Measurements from ENCODE around the gene TAF3.
"Not testable (repeated sequence)": the region's sequence is repeated elsewhere in the genome, so short reads cannot be mapped to it uniquely, and the experiment has no call there.

TAF3 gene

DNA sequence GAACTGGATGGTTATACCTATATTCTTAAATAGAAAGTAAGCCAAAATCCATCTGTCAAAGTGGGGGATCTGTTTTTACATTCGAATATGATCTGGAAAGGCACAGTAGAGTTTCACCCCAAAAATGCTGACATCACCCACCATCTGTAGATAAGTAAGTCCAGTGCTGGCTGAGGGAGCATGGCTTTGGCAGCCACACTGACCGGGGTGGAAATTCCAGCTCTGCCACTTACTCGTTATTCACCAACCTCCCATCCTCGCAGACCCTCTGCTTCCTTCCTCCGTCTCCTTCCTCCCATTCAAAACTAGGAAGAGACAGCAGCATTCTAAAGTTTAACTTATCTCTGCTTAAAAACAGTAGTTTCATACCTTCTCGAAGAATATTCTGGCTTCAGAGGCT, 151.3 kb downstream of the TAF3 start:
- no peak for DNase-seq (ENCODE audit: low read depth in 2 of 2)

DNA sequence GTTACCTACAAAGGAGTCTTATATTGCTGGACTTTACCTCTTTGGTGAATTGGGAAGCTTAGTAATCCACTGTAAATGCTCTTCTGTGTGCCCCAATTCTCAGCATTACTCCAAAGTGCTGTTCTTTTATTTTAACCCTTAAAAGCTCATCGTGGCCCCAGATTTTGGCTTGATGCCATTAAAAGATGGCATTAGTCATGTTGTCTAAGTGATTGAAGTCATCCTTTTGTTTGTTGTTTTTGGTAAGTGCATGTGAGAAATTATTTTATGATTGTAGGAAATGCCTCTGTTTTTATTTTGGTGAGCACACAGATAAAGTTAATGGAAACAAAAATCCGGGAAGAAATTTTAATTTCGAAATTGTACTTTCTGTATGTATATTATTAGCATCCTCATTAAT, 153.6 kb downstream of the TAF3 start:
- no peak for DNase-seq (ENCODE audit: low read depth in 2 of 2)

DNA sequence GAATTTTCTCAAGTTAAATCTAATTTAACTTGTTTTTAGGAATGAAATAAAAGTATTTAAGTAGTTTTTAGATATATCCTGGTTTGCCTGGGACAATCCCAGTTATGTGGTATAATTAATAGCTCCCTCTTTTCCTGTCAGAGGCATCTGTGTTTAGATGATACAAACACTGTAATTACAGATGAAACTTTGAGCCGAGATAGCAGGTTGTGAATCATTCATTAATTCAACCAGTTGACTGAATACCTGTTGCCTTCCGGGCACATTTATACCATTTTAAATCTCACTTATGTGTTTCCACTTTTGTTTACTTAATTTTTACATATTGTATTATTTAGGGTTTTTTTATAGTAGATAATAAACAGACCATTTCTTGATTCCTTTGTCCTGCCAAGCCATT, 154.1 kb downstream of the TAF3 start:
- DNase-seq (ENCODE audit: low read depth in 2 of 2), result no peak

DNA sequence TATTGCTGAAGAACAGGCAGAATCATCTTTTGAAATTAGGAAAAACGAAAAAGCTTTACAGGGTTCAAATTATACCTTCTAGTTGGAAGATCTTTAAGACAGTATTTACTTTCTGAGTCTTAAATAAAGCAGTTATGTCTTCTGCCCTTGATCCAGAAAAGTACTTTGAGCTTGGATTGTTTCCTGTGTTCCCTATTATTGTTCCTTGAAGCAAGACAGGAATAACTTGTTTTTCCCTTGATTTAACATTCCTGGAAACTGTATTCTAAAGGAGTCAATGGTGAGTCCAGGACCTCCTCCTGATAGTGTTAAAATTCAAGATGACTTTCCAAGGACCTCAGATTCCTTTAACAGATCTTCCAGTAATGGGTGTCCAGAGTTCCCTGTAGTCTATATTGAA, 161.9 kb downstream of the TAF3 start:
- DNase-seq (ENCODE audit: low read depth in 2 of 2), result no peak

DNA sequence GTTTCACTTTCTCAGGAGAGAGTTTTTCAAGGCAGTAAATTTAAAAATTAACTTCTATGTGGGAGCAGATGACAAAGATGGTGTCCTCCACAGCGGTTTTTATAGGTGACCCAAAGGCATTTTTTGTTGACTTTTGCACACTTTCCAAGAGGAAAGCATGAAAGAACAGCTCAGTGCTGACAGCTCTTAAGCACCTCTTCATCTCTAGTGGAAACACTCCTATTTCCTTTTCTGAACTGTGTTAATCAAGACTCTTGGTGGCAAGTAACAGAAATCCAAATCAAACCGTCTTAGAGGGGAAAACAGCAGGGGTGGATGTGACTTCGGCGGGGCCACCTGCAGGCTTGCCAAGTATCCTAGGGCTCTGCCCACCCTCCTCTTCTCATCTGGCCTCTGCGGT, 164.4 kb downstream of the TAF3 start:
- no peak for DNase-seq (ENCODE audit: low read depth in 2 of 2)

DNA sequence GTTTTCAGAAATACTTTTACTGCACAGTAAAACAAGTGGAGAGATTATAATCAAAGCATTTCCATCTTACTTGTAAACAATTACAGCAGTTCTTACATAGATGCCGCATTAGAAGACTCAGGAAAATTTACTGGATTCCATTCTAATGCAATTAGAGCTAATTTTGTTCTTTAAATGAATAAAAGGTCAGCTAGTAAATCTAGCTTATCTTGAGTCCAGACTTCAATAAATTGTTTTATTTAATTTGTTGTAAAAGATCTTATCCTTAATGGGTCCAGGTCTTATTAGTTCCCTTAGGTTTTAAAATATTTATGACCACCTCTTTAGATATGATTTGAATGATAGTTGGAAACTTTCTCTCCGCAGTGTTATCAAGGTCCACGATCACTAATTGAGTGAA, 166.0 kb downstream of the TAF3 start:
- no peak for DNase-seq (ENCODE audit: low read depth in 2 of 2)

DNA sequence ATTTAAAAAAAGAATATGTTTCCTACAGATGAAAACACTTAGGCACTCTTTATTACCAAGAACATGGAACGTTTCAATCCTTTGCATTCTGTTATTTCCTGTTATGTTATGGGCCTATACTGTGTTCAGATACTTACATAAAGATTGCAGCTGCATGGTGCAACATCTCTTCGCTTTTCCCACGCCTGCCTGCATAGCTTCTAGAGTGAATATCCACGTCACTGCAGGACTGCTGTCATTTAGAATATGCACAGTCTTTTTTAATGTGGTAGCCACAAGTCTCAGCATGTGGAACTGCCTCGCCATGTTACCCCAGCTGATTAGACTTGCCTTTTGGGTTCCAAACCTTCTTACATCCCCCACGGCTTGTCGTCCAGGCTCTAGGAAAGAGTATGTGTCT, 166.6 kb downstream of the TAF3 start:
- no peak for DNase-seq (ENCODE audit: low read depth in 2 of 2)

DNA sequence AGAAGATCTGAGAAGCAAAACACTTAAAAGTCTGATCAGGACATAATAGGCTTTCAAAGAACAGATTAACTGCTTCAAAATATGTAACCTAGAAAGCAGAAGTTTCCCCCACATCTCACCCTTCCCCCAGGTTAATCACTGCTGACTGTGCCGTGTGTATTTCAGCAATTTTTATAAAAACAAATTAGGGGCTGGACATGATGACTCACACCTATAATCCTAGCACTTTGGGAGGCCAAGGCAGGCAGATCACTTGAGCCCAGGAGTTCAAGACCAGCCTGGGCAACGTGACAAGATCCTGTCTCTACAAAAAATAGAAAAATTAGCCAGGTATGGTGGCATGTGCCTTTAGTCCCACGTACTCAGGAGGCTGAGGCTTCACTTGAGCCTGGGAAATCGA, 168.5 kb downstream of the TAF3 start:
- no peak for DNase-seq (ENCODE audit: low read depth in 2 of 2)

DNA sequence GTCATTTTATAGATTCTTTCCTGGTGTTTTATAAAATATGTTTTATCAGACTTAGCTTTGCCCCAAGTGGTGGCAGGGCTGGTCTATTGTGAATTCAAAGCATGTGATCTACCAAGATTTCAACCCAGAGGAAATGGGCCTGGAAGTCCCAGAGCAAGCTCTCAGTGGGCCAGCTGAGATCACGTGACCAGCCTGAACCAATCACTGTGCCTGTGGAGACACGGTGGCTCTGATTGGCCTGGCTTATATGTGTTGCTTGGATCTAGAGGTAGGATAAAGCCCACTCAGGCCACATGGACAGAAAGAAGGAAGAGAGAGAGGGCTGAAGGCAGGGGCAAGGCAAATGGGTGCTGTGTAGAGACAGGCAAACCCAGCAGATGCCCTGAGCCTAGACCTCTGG, 170.7 kb downstream of the TAF3 start:
- no peak for DNase-seq (ENCODE audit: low read depth in 2 of 2)

DNA sequence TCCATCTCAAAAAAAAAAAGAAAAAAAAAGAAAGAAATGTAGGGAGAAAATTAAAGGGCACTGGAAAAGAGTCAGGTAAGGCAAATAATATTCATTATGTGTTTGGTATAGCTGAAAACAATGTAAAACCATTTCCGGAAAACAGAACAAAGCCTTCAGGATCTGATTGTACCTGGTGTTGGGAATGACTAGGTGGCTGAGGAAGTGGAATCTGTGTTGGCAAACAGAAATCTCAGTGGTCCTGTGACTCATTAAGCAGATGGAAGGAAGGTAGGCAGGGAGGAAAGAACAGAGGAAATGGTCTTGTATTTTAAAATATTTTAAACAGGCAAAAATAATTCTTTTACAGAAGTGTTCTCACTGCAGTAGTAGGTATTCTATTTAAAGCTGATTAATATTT, 180.5 kb downstream of the TAF3 start:
- DNase-seq (ENCODE audit: low read depth in 2 of 2), result no peak

DNA sequence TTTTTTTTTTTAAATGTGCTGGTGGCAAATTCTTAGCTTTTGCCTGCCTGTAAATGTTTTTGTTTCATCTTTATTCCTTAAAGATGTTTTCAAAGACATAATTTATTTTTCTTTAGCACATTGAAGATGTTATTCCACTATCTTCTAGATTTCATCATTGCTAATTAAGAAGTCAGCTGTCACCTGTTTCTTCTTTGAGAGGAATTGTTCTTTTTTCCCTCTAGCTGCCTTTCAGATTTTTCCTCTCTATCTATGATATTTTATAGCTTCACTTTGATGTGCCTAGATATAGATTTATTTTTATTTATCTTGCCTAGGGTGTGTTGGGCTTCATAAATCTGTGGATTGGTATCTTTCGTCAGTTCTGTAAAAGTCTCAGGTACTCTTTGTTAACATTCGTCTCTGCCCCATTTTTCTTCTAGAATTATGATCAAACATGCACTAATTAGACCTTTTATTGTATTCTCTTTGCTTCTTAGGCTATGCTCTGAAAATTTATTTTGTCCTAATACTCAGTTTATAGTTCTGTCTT, 186.2 kb downstream of the TAF3 start:
- DNase-seq (ENCODE audit: low read depth in 2 of 2), result no peak

DNA sequence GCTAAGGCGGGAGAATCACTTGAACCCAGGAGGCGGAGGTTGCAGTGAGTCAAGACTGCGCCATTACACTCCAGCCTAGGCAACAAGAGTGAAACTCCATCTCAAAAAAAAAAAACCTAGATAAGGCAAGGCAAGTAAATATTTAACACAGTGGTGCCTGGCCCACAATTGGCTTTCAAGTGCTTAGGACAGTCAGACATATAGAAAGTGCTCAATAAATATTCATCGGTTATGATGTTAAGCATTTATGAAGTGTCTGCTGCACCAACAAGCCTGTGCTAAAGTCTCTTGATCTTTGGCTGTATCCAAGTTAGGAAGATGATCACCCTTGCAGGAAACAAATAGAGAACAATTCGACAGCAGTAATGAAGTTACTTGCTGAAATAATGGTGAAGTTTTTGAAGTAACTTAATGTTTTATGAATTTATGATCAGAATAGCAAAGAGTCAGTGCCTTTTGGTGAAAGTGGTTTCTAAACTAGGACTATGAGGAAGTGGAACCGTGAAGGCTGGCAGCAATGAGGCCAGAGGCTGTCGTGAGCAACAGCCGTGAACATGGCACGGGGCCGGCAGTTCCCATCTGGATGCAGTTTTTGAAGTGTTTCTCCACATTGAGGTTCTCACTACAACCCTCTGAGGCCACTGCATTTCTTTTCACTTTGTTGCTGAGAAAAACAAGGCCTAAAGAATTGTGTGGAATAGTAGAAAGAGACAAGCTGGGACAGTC, 188.1 kb downstream of the TAF3 start:
- DNase-seq (ENCODE audit: low read depth in 2 of 2), result no peak

DNA sequence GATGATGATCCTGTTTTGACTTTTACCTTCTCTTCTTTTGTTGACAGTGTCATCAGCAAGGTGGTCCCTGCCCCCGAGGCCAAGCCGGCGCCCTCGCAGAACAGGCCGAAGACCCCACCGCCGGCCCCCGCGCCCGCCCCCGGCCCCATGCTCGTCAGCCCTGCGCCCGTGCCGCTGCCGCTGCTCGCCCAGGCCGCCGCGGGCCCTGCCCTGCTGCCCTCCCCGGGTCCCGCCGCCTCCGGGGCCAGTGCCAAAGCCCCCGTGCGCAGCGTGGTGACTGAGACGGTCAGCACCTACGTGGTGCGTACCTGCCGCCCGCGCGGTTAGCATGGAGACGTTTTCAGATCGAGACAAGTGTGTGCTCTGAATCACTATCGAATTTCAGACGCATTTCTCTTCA, 190.7 kb downstream of the TAF3 start:
- DNase-seq (ENCODE audit: low read depth in 2 of 2), result no peak

DNA sequence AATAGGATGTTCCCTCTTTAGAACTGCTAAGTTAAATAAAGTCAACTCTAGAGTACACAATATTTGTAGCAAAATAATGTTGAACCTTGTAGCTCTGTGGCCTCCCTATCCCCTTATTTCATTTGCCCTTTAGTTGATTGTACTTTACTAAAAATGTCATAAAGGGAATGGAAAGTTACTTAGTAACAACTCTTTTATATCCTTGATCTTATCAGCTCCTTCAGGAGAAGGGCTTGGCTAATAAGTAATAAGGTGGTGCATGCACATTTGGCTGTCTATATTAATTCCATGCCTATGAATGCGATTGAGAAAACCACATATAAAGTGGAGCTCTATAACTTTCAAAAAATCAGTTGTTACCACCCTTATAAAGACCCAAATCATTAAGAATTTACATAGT, 194.7 kb downstream of the TAF3 start:
- DNase-seq (ENCODE audit: low read depth in 2 of 2), result no peak

DNA sequence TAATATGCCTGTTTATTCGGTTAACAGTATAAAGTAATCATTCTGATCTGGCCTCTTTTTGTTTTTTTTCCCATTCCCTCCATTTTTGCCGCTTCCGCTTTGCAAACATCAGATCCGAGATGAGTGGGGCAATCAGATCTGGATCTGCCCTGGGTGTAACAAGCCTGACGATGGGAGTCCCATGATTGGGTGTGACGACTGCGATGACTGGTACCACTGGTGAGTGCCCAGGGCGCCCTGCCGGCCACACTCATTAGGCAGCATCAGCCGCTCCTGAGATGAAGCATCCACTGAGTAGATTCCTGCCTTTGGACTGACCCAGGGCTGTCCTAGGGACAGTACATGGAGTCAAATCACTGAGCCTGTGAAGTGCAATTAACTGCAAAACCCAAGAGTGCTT, 195.3 kb downstream of the TAF3 start:
- no peak for DNase-seq (ENCODE audit: low read depth in 2 of 2)

DNA sequence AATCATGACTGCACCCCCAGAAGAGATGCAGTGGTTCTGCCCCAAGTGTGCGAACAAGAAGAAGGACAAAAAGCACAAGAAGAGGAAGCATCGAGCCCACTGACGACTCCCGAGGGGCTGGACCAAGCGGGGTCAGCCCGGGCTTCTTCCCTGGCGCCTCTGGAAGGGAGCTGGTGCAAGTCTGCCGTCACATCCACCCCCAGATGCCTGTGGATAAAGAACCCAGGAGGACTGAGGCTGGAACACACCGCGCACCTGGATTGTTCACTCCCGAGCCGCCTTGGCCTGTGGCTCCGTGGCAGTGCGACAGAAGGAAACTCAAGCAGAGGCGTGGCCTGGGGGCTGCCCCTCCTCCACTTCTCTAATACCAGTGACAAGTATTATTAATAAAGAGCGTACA, 196.3 kb downstream of the TAF3 start:
- no peak for DNase-seq (ENCODE audit: low read depth in 2 of 2)

DNA sequence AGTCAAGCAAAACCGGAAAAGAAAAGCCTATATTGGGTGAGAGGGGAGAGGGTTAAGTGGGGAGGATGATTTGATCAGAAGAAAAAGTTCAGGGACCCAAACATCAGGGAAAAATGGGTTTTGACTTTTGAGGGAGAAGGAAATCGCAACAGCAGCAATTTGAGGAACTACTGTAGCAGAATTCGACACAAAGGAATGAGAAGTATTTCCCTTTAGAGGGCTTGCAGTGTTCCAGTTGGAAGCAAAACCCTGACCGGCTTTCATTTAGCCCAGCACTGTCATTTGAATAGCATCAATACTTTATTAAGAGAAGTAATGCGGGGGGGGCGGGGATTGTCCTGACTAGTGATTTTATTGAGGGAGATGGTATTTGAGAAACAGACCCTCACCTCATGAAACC, 199.0 kb downstream of the TAF3 start:
- no peak for DNase-seq (ENCODE audit: low read depth in 2 of 2)

DNA sequence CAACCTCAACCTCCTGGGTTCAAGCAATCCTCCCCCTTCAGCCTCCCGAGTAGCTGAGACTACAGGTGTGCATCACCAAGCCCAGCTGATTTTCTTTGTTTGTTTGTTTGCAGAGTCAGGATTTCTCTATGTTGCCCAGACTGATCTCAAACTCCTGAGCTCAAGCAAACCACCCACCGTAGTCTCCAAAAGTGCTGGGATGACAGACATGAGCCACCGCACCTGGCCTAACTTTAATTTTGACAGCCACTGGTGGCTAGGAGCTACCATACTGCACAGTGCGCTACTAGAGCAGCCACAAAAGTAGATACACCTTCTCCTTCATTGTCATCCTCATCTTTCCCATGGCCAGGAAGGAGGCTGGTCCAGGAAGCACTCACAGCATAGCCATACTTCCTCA, 205.0 kb downstream of the TAF3 start:
- DNase-seq (ENCODE audit: low read depth in 2 of 2), result no peak

DNA sequence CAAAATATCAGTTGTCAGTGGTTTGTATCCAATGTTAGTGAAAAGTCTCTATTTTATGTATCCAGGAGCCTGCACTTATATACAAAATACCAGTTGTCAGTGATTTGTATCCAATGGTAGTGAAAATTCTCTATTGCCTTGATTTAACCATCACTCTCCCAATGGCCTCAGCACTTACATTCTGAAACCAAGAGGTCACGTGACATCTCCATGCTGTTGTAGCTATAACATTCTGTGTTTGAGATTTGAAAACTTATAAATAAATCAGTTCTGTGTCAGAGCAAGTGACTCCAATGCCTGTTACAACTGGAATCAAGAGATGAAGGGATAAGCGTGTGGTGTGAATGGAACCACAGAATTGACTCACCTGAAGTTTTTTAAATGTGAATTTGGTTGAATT, 205.5 kb downstream of the TAF3 start:
- no peak for DNase-seq (ENCODE audit: low read depth in 2 of 2)

DNA sequence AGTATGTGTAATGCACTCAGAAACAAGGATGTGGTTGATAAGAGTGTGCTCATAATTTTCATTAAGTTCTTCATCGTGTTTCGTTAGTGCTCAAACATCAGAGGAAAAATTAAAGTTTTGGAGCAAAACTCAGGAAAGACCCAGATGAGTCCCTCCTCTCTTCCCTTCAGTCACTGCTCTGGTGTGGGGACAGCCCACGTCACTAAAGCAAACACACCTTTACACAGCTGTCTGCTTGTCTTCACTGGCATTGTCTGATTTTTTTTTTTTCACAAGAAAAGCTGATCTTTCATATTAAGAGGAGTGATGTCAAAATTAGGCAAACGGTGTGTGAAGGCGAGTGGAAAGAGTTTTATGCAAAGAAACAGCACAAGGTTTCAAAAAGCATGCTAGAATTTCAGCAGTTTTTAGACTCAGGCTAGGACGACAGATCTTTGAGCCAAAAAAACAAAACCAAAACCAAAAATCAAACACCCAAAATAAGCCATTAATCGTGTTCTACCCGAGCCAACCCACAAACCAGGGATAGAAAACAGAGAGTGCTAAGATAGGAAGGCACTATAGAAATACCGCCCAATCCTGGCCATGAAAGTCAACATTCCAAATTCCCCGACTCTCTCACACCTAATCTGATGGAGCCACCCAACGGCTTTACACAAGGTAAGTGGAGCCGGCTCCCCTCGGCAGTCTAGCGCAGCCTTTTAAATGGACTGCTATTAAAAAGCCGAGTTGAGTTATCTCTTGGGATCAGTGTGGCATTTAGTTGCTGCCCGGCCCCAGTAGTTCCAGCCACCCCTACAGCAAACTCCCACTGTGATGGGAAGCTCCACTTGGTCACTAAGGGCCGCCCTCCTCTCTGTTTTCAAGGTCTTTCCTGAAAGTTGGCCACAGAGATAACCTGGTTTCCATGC, 208.3 kb downstream of the TAF3 start:
- no peak for DNase-seq (ENCODE audit: low read depth in 2 of 2)

DNA sequence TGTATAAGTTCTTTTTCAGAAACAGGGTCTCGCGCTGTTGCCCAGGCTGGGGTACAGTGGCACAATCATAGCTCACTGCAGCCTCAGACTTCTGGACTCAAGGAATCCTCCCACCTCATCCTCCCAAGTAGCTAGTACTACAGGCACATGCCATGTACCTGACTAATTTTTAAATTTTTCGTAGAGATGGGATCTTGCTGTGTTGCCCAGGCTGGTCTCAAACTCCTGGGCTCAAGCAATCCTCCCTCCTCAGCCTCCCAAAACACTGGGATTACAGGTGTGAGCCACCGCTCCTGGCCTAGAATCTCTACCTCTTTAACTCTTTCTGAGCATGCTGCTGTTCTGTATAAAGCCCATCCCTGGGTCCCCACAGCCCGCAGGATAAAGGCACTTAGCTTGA, 212.9 kb downstream of the TAF3 start:
- not testable (repeated sequence) for DNase-seq (ENCODE audit: low read depth in 2 of 2)

DNA sequence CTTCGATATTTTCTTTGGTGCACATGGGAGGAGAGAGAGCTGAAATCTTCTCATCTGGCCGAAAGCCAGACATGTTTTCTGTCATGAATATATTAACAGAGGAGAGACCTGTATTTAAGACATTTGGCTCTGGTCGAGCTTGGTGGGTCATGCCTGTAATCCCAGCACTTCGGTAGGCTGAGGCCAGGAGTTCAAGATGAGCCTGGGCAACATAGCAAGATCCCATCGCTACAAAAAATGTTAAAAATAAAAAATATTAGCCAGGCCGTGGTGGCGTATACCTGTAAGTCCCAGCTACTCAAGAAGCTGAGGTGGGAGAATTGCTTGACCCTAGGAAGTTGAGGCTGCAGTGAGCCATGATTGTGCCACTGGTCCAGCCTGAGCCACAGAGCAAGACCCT, 214.3 kb downstream of the TAF3 start:
- no peak for DNase-seq (ENCODE audit: low read depth in 2 of 2)

DNA sequence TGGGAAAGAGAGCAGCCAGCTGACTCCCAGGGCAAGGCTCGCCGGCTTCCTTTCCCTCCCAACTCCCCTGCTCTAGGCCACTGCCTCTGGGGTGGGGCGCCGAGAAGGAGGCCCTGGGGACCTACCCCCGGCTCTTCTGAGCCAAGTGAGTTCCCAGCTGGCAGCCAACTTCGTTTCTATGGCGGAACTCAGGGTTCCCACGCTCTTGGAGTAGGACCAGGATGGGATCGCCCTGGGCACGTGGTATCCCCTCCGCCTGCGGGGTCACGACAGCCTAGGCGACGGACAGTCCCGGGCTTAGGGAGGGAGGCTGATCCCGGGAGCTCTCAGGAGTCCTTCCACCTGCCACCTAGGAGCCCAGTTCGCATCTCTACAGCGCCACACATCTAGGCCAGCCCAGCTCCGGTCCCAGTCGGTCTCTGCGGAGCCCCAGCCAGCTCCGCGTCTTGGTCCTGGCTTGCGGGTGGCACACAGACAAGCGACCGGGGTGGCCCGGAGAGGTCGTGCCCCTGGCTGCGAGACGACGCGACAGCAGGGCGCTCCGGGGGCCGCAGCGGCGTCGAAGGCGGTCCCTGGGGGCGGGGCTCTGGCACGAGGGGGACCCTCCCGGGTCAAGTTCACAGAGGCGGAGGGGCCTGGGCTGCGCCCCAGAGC, 215.6 kb downstream of the TAF3 start:
- DNase-seq (ENCODE audit: low read depth in 2 of 2), result no peak
